GM19395 (cell line): ENCODE results near the gene RPS6KA5.
A peak's percentile ranks its signal among the peaks of the same experiment; 100 is the strongest.
"Not testable (repeated sequence)": the region's sequence is repeated elsewhere in the genome, so short reads cannot be mapped to it uniquely, and the experiment has no call there.

ENCODE experiments used
- ATAC-seq: cut with Tn5 transposase; IDR thresholded peaks from one replicate; pipeline ENCODE4 v1.9.1; 2021; ENCODE audit warnings: mild to moderate bottlenecking, moderate library complexity; ENCODE audit not compliant: unreplicated experiment

RPS6KA5 gene

DNA sequence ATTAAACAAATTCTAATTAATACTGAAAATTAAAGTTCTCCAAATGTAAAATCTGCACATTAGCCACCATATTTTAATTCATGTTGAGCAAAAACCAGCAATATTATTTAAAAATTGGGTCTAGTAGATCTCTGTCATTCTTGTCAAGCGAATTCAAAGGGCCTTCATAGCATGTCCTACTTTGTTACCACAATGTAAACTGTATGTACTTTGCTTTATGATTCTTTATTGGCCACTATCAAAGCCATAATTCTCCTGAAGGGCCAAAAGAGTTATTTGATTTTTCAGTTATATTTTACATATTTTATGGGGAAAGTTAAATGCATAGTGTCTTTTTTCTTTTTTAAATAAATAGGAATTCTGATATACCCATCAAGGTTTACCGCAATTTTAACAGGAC is 117.9 kb downstream of the RPS6KA5 start:
- ATAC-seq = no peak

DNA sequence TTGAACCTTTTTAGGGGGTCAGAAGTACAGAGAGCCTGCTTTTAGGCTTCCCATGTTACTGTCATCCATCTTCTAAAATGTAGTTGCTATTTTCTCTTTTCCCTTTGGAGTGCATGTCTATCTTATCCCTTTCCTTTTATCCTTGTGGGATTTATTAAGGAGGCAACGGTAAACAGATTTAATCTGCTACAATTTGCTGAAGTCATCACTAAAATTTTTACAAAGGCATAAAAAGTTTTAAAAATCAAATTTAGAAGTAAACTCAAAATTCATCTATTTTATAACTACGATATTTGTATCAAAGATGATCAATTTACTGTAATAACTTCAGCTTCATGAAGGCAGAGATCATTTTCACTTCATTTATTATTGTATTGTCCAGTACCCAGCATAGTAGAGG is 118.7 kb downstream of the RPS6KA5 start:
- ATAC-seq = no peak

DNA sequence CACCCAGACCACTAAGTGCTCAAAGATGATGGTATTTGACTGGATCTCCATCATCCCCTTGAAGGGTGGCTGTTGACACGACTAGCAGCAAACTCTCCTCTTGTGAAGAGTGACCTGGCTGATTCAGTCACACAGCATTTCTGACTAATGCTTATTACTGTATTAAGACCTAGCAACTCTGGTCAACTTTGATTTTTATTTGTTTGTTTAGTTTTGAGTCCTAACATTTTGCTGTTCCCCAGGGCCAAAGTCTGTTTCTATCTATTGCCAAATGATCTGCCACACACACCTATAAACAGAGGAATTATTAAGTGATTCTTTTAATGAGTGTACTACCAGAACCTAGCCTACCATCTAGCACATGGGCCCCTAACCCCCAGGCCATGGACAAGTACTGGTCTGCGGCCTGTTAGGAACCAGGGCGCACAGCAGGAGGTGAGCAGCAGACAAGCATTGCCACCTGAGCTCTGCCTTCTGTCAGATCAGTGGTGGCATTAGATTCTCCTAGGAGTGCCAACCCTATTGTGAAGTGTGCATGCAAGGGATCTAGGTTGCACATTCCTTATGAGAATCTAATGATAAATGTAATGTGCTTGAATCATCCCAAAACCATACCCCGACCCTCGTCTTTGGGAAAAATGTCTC is 120.0 kb downstream of the RPS6KA5 start:
- ATAC-seq = no peak

DNA sequence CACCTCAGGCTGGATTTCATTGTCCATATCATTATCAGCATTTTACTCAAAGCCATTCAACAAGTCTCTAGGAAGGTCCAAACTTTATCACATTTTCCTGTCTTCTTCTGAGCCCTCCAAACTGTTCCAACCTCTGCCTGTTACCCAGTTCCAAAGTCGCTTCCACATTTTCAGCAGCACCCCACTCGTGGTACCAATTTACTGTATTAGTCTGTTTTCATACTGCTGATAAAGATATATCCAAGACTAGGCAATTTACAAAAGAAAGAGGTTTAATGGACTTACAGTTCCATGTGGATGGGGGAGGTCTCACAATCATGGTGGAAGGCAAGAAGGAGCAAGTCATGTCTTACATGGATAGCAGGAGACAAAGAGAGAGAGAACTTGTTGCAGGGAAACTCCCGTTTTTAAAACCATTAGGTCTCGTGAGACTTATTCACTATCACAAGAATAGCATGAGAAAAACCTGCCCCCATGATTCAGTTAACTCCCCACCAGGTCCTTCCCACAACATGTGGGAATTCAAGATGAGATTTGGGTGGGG is 121.1 kb downstream of the RPS6KA5 start:
- ATAC-seq = not testable (repeated sequence)

DNA sequence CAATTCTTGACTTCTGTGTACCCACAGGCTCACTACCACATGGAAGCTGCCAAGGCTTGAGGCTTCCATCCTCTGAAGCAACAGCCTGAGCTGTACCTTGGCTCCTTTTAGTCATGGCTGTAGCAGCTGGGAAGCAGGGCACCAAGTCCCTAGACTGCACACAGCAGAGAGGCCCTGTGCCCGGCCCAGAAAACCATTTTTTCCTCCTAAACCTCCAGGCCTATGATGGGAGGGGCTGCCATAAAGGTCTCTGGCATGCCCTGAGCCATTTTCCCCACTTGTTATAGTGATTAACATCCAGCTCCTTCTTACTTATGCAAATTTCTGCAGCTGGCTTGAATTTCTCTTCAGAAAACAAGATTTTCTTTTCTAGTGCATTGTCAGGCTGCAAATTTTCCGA is 121.8 kb downstream of the RPS6KA5 start:
- no peak for ATAC-seq

DNA sequence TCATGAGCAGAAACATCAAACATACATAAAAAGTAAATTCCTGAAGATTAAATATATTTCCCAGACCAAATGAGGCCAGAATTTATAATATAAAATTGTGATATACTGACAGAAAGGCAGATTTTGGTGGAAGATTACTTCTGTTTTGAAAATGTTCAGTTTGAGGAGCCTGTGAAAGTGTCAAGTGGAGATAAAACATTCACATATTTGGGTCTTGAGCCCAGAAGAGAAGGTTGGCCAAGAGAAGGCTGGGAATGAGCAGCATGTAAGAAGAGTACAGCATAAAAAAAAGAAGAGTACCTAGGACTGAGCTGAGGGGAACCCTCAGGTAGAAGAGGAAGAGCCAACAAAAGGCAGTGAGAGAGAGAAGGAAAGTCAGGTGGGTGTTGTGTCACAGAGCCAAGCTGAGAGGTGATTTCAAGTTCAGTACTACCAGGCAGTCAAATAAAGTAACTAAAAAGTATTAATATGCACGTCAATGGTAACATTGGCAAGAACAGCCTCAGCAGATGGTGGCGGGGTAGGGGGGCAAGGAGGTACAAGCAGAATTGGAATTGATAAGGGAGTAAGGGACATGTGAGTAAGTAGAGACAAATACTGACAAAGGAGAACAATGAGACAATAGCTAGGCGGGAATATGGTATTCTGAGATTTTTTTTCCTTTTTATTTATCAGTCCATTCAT is 123.5 kb downstream of the RPS6KA5 start:
- ATAC-seq = no peak

DNA sequence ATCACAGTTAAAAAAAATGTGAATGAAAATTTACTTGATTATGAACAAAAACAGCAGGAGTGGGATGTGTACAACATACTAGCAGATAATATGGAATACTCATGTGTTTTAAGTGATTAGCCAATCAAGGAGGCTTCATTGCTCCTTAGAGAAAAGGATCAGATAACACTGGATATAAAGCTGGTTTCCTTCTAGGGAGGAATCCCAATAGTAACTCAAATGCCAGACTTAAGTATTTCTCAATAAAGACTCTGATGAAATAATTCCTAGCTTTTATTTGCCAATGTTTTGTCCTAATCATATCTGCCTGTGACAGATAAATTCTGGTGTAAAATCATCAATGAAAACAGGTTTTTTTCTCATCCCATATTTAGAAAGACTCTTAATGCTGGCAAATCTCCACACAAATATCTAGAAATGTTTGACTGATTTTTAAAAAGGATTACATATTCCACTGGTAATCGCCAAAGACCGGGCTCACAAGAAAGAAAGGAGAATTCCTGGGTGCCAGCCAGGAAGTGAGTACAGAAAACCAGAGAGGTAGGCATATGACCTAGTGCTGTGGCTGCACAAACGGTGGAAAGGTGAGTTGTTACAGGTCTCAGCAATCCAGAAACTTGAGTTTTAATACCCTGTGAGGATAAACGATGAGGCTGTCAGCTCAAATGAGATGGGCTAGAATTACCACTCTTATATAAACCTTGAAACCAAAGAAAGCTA is 135.7 kb downstream of the RPS6KA5 start:
- ATAC-seq = no peak

DNA sequence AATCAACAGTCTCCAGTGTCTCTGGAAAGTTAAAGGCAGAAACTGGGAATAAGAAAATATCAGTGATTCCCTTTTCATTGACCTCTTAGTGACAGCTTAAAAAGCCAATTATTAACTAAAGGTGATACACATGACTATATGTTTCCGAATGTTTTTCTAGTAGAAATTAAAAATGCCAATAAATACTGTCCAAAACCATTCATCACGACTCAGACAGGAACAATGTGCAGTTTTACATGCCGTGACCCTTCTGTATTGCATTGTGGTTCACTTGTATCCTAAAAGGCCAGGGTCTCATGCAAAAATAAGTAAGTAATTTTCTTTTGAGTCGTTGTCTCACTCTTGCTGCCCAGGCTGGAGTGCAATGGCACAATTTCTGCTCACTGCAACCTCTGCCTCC is 138.3 kb downstream of the RPS6KA5 start:
- ATAC-seq = no peak

DNA sequence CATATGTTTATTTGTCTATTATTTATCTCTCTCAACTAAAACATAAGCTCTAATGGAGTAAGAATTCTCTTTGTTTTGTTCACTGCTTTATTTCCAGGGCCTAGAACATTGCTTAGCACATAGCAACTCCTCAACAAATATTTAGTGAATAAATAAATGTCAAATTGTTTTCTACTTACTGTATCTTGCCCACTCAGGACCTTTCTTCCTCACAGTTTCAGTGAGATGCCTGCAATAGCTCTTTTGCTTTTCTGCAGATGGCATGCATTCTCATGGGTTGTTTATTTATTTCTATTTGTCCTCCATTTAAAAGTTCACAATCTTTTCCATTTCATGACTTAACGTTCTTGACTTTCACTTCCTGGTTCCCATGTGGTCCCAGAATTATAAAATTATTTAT is 149.3 kb downstream of the RPS6KA5 start:
- no peak for ATAC-seq

DNA sequence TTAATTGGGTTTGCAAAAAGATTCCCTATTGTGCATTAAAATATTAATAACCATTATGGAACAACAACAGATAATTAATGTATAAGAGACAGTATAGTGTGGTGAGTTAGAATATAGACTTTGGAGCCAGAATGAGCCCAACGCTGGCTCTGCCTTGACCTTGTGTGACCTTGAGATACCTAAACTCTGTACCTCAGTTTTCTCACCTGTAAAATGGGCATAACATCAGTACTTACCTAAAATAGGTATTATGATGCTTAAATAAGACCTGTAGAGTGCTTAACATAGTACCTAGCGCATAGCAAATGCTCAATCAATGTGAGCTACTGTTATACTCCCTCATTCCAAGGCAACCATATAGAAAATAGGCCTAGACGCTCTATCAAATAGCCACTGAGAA is 153.3 kb downstream of the RPS6KA5 start:
- ATAC-seq = no peak

DNA sequence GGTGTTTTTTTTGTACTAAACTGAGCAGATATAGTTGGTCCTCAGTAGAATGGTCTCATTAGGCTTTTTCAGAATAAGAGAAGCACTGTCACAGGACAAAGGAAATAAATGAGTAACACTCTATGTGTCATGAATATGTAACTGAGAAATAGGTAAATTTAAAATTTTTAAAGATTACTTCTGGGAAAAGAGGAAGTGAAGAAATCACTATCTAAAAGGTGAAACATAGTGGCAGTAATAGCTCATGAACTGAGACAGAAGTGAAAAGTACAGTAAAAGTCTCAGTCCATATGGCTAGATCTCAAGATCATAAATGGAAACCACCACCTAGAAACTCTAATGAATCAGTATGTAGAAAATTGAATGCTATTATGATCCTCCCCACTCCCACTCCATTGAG is 154.9 kb downstream of the RPS6KA5 start:
- peak; percentile 95 for ATAC-seq

DNA sequence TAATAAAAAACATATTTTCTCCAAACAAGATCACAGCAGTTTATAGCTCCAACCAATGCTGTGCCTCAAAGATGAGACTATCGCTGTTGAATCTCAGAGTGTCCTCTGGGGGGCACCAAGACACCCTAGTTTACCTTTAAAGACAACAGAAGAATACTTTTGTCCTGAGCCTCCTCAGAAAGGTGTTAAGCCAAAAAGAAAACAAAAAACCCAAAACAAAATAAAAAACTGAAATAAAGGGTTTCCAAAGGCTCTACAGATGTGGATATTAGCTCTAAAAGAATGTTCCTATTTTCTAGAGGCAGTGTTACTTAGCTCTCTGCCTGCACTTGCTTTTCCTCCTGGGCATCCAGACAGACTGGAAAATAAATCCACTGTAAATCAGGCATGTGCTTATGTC is 157.3 kb downstream of the RPS6KA5 start:
- ATAC-seq = no peak

DNA sequence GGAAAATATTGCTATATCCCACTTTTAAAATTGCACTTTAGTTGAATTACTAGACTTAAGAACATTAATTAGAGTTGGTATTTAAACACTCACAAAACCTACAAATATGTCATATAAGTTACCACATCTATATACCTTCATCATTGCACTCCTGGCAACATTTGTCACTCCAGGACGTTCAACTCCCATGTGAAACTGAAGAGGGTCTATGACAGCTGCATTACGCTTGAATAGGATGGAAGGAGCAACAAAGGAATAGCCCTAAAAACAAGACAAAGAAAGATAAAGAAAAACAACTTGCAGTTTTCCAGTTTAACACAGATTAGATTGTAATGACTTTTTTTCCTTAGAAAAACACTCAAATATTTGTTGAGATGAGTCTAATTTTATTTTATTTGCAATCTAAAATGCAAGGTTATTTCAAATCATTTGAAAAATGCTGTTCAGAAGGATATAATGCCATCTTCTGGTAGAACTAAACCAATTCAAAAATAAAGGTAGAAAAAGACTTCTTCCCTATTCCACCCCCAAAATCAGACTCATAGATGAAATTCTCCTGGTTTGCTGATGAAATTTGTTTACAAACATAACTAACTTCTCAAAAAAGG is 159.9 kb downstream of the RPS6KA5 start:
- ATAC-seq = no peak

DNA sequence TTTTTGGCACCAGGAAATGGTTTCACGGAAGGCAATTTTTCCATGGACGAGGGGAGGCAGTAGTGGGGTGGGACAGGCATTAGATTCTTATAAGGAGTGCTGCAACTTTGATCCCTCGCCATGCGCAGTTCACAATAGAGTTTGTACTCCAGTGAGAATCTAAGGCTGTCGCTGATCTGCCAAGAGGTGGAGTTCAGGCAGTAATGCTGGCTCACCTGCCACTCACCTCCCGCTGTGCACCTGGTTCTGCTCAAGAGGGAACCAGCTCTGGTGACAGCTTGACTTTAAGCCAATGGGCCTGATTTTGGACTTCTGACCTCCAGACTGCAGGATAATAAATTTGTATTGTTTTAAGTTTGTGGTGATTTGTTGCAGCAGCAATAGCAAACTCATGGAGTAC is 163.4 kb downstream of the RPS6KA5 start:
- no peak for ATAC-seq

DNA sequence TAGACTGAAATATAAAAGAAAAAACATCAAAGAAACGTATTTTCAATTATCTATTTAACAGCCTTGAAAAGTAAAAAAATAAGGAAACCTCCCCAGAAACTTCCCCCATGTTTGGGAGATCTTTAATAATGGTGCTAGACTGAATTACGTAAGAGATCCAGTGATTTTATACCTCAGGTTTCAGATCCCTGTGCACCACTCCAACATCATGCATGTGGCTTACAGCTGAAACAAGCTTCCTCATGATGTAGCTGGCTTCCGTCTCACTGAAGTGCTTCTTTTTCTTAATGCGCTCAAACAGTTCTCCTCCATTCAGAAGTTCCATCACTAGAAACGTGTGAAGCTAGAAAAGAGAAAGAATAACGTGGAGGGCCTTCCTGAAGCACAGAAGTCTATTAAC is 166.2 kb downstream of the RPS6KA5 start:
- no peak for ATAC-seq

DNA sequence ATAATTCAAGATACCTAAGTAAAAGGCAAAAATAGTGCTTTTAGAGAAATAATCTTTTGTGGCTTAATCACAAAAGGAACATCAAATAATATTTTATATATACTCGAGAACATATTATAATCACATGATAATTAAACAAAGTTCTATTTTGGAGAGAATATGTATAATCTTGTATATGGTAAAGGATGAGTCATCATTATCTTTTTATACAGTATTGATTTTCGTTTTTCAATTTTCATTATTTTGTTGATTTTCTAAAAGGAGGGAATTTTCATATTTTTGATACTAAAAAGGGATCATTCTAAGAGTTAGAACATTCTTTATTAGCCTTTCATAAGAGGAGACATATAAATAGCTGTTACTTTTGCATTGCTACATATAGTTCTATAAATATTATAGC is 166.9 kb downstream of the RPS6KA5 start:
- no peak for ATAC-seq

DNA sequence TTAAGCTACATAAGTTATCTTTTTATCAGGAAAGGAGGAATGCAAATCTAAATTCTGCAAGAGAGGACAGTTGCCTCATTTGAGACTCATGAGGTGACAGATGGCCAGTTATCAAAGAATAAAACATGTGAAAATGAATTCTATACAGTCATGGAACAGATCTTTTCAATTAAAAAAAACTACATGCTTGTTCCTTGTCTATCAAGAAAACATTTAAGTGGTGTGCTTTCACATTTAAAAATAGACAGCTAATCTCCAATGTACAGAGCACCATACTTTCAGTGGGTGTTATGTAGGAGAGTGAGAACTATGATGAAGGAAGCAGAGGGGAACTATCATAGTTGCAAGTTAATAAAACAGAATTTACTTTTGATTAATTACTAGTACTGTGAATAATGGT is 167.5 kb downstream of the RPS6KA5 start:
- ATAC-seq = no peak

DNA sequence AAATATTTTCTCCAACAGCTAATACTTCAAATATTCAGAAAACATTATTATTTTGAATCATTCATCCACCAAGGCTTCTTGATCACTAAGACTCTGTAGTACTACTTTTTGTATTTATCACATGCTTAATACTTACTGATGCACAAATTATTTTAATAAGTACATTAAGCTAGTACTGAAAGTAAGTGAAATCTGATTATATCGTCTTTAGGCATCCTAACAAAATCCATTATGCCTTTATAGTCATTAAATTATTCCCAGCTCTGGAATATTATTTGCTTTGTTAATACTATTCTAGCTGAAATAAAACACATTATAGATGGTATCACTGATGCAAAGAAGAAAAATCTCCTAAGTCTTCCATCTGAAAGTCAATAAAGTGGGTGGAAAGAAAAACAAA is 169.1 kb downstream of the RPS6KA5 start:
- ATAC-seq = no peak

DNA sequence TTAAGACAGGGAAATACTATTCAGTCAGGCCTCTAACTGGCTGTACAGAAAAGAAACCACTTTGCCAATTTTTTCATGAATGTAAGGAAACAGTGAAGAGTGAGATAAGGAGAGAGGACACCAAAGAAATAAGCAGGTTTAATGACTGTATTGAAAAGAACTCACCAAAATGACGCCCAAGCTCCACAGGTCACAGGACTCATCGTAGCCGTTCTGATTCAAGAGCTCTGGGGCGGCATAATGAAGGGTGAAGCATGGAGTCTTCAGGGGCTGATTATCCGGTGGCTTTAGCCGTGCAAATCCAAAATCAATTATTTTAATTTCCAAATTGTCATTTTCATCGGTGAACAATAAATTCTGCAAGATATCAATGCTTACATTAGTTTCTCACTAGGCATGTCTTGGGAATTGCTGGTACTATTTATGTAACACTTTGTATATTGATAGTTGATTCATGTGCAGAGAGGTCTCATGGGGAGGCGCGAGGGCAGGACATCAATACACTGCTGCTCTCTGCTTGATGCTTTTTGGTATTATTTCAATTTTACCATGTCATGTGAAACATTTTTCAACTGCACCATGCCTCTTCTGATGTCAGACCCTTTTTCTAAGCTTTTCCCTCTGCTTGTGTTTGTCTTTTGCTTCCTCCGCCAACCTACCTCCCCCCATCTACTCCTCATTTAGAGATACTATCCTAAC is 170.0 kb downstream of the RPS6KA5 start:
- ATAC-seq = no peak

DNA sequence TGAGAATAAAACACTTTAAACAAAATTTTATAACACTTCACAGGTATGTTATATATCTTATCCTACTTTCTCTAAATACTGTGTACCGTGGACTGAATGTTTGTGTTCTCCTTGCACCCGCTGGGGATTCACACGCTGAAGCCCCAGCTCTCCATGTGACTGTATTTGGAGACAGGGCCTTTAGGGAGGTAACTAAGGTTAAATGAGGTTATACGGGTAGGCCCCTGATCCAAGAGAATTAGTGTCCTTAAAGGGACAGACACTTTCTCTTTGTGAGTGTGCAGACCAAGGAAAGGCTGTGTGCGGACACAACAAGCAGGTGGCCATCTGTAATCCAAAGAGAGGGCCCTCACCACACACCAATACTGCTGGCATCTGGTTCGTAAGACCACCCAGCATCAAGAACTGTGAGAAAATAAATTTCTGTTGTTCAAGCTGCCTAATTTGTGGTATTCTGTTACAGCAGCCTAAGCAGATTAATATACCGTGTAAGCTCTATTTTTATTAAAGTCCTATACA is 174.1 kb downstream of the RPS6KA5 start:
- no peak for ATAC-seq

DNA sequence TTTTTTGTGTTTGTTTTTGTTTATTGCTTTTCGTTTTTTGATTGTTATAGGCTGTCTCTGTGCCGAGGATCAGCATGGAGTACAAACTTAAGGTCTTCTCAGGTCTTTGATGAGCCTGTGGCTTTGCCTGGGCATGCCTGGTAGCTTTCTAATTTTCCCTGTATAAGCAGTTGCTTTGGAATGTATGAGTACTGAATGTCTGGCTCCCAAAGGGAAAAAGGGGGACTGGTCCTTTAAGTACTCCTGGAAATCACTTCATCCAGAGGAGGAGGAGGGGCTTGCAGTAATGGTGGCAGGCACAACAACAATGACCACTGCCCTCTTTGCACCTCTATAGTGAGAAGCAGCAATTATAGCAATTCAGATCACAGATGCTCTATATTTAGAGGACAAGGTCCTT is 176.7 kb downstream of the RPS6KA5 start:
- no peak for ATAC-seq
